Mammary epithelial cell (primary cell): Measurements from ENCODE around the gene DCC.

Experiments
- EZH2 ChIP-seq: IDR thresholded peaks from 2 replicates; pipeline ENCODE4 v1.6.1; 2012; ENCODE audit warnings: low read length, inconsistent platforms, borderline replicate concordance
- TF ChIP-seq, protein P1 (sequence below), 2 donors: IDR thresholded peaks in 1 of 2; conservative IDR thresholded peaks in 1 of 2; 2 replicates each; pipeline ENCODE4 v1.5.1; 2011 to 2012; ENCODE audit warnings: inconsistent platforms in 2 of 2, low read length in 2 of 2, mild to moderate bottlenecking in 2 of 2, control low read depth in 1 of 2, low read depth in 1 of 2; ENCODE audit not compliant: insufficient read depth in 1 of 2; ENCODE audit errors: extremely low read depth in 1 of 2

GRCh38 chr18:53553030-53553429 is 1213.0 kb downstream of the DCC start:
- TF ChIP-seq, protein P1, sequence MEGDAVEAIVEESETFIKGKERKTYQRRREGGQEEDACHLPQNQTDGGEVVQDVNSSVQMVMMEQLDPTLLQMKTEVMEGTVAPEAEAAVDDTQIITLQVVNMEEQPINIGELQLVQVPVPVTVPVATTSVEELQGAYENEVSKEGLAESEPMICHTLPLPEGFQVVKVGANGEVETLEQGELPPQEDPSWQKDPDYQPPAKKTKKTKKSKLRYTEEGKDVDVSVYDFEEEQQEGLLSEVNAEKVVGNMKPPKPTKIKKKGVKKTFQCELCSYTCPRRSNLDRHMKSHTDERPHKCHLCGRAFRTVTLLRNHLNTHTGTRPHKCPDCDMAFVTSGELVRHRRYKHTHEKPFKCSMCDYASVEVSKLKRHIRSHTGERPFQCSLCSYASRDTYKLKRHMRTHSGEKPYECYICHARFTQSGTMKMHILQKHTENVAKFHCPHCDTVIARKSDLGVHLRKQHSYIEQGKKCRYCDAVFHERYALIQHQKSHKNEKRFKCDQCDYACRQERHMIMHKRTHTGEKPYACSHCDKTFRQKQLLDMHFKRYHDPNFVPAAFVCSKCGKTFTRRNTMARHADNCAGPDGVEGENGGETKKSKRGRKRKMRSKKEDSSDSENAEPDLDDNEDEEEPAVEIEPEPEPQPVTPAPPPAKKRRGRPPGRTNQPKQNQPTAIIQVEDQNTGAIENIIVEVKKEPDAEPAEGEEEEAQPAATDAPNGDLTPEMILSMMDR (conservative IDR thresholded peaks at IDR 0.05 in 1 of 2, IDR thresholded peaks at IDR 0.05 in 1 of 2; ENCODE audit: extremely low read depth in 1 of 2, insufficient read depth in 1 of 2, low read depth in 1 of 2, low read length in 2 of 2) = no peak
- no peak for TF ChIP-seq EZH2
